Measurements from ENCODE around the gene PCDHA7. TPM values are rescaled to one million over a fixed set of nuclear protein-coding genes. Genes with fewer than 3 reads are reported as not detected.

The PCDHA7 gene
- polyA plus RNA-seq, 1 experiment, result 0.44 TPM

DNA sequence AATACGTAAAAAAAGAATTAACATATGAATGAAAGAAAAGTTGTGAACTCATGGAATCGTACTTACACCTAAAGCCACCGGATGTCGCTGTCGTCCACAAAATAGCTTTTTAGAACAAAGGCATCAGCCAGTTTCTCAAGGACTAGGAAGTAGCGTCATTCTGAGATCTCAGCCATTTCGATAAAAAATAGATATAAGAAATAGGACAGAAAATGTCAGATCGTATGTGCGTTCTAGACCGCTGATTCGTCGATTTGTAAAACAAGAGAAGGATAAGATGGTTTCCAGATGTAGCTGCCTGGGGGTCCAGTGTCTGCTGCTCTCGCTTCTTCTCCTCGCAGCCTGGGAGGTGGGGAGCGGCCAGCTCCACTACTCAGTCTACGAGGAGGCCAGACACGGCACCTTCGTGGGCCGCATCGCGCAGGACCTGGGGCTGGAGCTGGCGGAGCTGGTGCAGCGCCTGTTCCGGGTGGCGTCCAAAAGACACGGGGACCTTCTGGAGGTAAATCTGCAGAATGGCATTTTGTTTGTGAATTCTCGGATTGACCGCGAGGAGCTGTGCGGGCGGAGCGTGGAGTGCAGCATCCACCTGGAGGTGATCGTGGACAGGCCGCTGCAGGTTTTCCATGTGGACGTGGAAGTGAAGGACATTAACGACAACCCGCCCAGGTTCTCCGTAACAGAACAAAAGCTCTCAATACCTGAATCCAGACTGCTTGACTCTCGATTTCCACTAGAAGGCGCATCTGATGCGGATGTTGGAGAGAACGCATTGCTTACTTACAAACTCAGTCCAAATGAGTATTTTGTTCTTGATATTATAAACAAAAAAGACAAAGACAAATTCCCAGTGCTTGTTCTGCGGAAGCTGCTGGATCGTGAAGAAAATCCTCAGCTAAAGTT is 22.0 kb downstream of the PCDHA7 start, which contains the start of gene PCDHA10:
PCDHA10 (plus strand) TSS at position 126 of the 903 bp plus-strand sequence; CDS start at position 278, 152 bp downstream.
- ChIA-PET CTCF (interaction anchor here (0.6 to 0.9 kb wide), 2 partner anchors 14 to 1676 kb away, joined by 3 read pairs; no protein-coding TSS in a partner anchor), POLR2A (no interaction called here)
- H3K27me3 ChIP-seq (ENCODE audit: control insufficient read depth, insufficient read depth, low read length), result no peaks in the 10 kb centered on the region
- DNase-seq (ENCODE audit: low read depth), result no peak
- no peaks in the 10 kb centered on the region for H3K36me3 ChIP-seq (ENCODE audit: control insufficient read depth, insufficient read depth, low read length)
- TF ChIP-seq, protein P1, sequence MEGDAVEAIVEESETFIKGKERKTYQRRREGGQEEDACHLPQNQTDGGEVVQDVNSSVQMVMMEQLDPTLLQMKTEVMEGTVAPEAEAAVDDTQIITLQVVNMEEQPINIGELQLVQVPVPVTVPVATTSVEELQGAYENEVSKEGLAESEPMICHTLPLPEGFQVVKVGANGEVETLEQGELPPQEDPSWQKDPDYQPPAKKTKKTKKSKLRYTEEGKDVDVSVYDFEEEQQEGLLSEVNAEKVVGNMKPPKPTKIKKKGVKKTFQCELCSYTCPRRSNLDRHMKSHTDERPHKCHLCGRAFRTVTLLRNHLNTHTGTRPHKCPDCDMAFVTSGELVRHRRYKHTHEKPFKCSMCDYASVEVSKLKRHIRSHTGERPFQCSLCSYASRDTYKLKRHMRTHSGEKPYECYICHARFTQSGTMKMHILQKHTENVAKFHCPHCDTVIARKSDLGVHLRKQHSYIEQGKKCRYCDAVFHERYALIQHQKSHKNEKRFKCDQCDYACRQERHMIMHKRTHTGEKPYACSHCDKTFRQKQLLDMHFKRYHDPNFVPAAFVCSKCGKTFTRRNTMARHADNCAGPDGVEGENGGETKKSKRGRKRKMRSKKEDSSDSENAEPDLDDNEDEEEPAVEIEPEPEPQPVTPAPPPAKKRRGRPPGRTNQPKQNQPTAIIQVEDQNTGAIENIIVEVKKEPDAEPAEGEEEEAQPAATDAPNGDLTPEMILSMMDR (IDR thresholded peaks at IDR 0.05; ENCODE audit: insufficient read depth, low read depth, low read length), result no peak
- no peak within 1 kb of the TSS for H3K4me3 ChIP-seq (ENCODE audit: low read depth, low read length)

DNA sequence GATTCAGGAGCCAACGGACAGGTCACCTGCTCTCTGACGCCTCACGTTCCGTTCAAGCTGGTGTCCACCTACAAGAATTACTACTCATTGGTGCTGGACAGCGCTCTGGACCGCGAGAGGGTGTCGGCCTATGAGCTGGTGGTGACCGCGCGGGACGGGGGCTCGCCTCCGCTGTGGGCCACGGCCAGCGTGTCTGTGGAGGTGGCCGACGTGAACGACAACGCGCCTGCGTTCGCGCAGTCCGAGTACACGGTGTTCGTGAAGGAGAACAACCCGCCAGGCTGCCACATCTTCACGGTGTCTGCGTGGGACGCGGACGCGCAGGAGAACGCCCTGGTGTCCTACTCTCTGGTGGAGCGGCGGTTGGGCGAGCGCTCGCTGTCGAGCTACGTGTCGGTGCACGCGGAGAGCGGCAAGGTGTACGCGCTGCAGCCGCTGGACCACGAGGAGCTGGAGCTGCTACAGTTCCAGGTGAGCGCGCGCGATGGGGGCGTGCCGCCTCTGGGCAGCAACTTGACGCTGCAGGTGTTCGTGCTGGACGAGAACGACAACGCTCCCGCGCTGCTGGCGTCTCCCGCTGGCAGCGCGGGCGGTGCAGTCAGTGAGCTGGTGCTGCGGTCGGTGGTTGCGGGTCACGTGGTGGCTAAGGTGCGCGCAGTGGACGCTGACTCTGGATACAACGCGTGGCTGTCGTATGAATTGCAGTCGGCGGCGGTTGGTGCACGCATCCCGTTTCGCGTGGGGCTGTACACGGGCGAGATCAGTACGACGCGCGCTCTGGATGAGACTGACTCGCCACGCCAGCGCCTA is 23.3 kb downstream of the PCDHA7 start:
- Histone ChIP-seq H3K27me3 (ENCODE audit: control insufficient read depth, insufficient read depth, low read length) (no peaks in the 10 kb centered on the region), H3K36me3 (ENCODE audit: control insufficient read depth, insufficient read depth, low read length) (no peaks in the 10 kb centered on the region), H3K4me3 (ENCODE audit: low read depth, low read length) (no peak overlapping the region)
- POLR2A ChIA-PET, result no interaction called here
- TF ChIP-seq, protein P1 (IDR thresholded peaks at IDR 0.05; ENCODE audit: insufficient read depth, low read depth, low read length), result no peak
- CTCF ChIA-PET, result no interaction called here
- DNase-seq (ENCODE audit: low read depth), result no peak

DNA sequence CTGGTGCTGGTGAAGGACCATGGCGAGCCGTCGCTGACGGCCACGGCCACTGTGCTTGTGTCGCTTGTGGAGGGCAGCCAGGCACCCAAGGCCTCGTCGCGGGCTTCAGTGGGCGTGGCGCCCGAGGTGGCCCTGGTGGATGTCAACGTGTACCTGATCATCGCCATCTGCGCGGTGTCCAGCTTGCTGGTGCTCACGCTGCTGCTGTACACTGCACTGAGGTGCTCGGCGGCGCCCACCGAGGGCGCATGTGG is 23.8 kb downstream of the PCDHA7 start:
- CTCF ChIA-PET, result no interaction called here
- TF ChIP-seq, protein P1 (IDR thresholded peaks at IDR 0.05; ENCODE audit: insufficient read depth, low read depth, low read length), result no peak
- Histone ChIP-seq H3K4me3 (ENCODE audit: low read depth, low read length) (no peak overlapping the region), H3K27me3 (ENCODE audit: control insufficient read depth, insufficient read depth, low read length) (no peaks in the 10 kb centered on the region), H3K36me3 (ENCODE audit: control insufficient read depth, insufficient read depth, low read length) (no peaks in the 10 kb centered on the region)
- DNase-seq (ENCODE audit: low read depth), result no peak
- POLR2A ChIA-PET, result no interaction called here

DNA sequence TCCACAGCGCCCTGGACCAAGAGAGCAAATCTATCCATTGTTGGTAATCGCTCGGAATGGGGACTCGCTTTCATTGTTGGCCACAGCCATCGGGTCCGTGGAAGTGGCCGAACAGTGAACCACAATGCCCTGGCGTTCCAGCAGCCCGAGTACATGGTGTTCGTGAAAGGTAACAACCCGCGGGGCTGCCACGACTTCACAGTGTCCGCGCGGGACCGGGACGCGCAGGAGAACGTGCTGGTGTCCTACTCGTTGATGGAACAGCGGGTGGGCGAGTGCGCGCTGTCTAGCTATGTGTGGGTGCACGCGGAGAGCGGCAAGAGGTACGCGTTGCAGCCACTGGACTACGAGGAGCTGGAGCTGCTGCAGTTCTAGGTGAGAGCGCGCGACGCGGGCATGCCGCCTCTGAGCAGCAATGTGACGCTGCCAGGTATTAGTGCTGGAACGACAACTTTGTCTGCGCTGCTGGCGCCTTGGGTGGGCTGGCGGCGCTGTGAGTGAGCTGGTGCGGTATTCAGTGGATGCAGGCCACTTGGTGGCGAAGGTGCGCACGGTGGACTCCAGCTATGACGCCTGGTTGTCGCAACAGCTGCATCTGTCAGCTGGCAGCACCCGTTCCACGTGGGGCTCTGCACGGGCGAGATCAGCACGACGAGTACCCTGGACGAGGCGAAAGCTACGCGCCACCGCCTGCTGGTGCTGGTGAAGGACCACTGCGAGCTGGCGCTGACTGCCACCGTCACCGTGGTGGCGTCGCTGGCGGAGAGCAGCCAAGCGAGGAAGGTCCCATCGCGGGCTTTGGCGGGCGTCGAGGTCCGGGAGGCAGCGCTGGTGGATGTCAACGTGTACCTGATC is 28.6 kb downstream of the PCDHA7 start:
- Histone ChIP-seq H3K27me3 (ENCODE audit: control insufficient read depth, insufficient read depth, low read length) (no peaks in the 10 kb centered on the region), H3K4me3 (ENCODE audit: low read depth, low read length) (no peak overlapping the region), H3K36me3 (ENCODE audit: control insufficient read depth, insufficient read depth, low read length) (no peaks in the 10 kb centered on the region)
- POLR2A ChIA-PET, result no interaction called here
- CTCF ChIA-PET, result no interaction called here
- DNase-seq (ENCODE audit: low read depth), result no peak
- TF ChIP-seq, protein P1 (IDR thresholded peaks at IDR 0.05; ENCODE audit: insufficient read depth, low read depth, low read length), result no peak

Measured in BJ (cell line).